Esophagus (tissue), 2 donors: ENCODE measurements around the gene ADAM23. TPM values are rescaled to one million over a fixed set of nuclear protein-coding genes. Genes with fewer than 3 reads are reported as not detected.

Experiments
- H3K27ac ChIP-seq, 2 donors: one replicate each; pipeline ENCODE4 v1.5.1; 2013; ENCODE audit warnings: low read depth in 2 of 2, mild to moderate bottlenecking in 2 of 2, inconsistent platforms in 1 of 2, low read length in 1 of 2, moderate library complexity in 1 of 2
- H3K27me3 ChIP-seq, 2 donors: one replicate each; pipeline ENCODE4 v1.6.1; 2013; ENCODE audit warnings: low read length in 2 of 2, control low read depth in 1 of 2, mild to moderate bottlenecking in 1 of 2; ENCODE audit not compliant: insufficient read depth in 2 of 2, control insufficient read depth in 1 of 2
- H3K36me3 ChIP-seq, 2 donors: one replicate each; pipeline ENCODE4 v1.6.1; 2013; ENCODE audit warnings: low read length in 1 of 2; ENCODE audit not compliant: control insufficient read depth in 2 of 2, insufficient read depth in 2 of 2
- H3K4me1 ChIP-seq, 2 donors: one replicate each; pipeline ENCODE4 v1.6.1; 2013; ENCODE audit warnings: low read length in 1 of 2; ENCODE audit not compliant: control insufficient read depth in 2 of 2, insufficient read depth in 2 of 2
- H3K4me3 ChIP-seq, 2 donors: one replicate each; pipeline ENCODE4 v1.5.1; 2013; ENCODE audit warnings: low read length in 2 of 2, mild to moderate bottlenecking in 2 of 2, low read depth in 1 of 2, moderate library complexity in 1 of 2
- H3K9me3 ChIP-seq, 2 donors: one replicate each; pipeline ENCODE4 v1.6.1; 2013; ENCODE audit warnings: mild to moderate bottlenecking in 2 of 2, low read depth in 1 of 2, low read length in 1 of 2, moderate library complexity in 1 of 2; ENCODE audit not compliant: control insufficient read depth in 2 of 2, insufficient read depth in 1 of 2
- WGBS, 2 donors: extraction: QIAGEN DNeasy Blood & Tissue Kit; methylation state at CpG; one replicate each; pipeline ENCODE4 v1.1.7; 2013; 5-methylcytosine and 5-hydroxymethylcytosine counted together
- polyA plus RNA-seq, 2 donors: library from polyadenylated mRNA; stranded (reverse); fragments of 200-250 nt; gene quantifications; one replicate each; pipeline ENCODE4 v1.2.3, GENCODE V29; 2013
- donor health status: healthy with polysubstance abuse.
- donor health status: Bipolar disorder and iron deficiency.

The ADAM23 gene
- polyA plus RNA-seq, 2 donors: 1.6 to 2.3 TPM

DNA sequence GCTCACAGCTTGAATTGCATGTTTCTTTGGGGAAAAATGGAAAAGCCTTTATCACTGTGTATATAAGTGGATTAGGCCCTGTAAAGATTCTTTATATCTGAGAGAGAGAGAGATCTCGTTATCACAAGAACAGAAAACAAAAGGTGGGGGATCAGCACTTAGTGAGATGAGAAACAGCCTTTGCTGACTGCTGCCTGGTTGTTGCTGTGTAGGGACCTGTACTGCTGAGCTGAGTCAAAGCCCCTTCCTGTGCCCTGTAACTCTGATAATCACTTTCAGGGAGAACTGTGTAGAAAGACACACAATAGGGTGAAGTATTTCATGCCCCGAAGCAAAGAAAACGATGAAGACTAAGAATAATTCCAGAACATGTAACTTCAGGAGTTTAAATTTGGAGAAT is 168.4 kb downstream of the ADAM23 start:
- 29 to 30% methylated on average over 3 of the region's 3 CpGs for WGBS, 2 donors

DNA sequence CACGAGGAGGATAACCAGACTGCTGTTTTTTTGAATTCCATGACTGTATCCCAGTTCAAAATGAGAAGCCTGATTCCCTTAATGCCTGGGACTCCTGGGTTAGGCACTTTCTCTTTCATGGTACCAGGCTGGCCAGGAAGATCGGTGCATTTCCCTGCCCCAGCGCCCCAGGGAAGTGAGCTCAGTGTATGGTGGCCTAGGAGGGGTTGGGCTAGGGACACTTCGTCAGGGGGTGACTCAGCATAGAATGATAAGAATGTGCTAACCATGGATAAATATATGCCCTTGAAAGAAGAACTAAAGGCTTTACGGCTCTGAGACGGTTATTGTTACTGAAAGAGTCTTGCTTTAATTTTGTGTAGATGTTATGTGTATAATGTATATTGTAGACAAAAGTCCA is 171.5 kb downstream of the ADAM23 start:
- Histone ChIP-seq H3K27me3 (no peaks in the 10 kb centered on the region), H3K9me3 (no peaks in the 10 kb centered on the region), H3K4me3 (no peak overlapping the region), H3K36me3 (no peaks in the 10 kb centered on the region), H3K4me1 (no peaks in the 10 kb centered on the region), H3K27ac (no peak overlapping the region)
- WGBS, 2 donors: 81 to 82% methylated on average over 6 of the region's 6 CpGs

More for the DNA sequence above, 168.4 kb downstream of the ADAM23 start:
- Histone ChIP-seq H3K27me3 (no peaks in the 10 kb centered on the region), H3K27ac (no peak overlapping the region), H3K9me3 (no peaks in the 10 kb centered on the region), H3K36me3 (no peaks in the 10 kb centered on the region), H3K4me3 (no peak overlapping the region), H3K4me1 (no peaks in the 10 kb centered on the region)

- H3K9me3 ChIP-seq: no peaks in the 10 kb centered on the region
- H3K4me1 ChIP-seq: no peaks in the 10 kb centered on the region
- no peaks in the 10 kb centered on the region for H3K36me3 ChIP-seq
- no peaks in the 10 kb centered on the region for H3K27me3 ChIP-seq
- no peak overlapping the region for H3K27ac ChIP-seq
- no peak overlapping the region for H3K4me3 ChIP-seq
- 80 to 88% methylated on average over 7 of the region's 7 CpGs for WGBS, 2 donors
These were observed 172.2 kb downstream of the ADAM23 start for GRCh38 chr2:206615417-206616089.

GRCh38 chr2:206616151-206616550 is 172.8 kb downstream of the ADAM23 start:
- no peaks in the 10 kb centered on the region for H3K27me3 ChIP-seq
- no peak overlapping the region for H3K27ac ChIP-seq
- WGBS, 2 donors: 47 to 55% methylated on average over 2 of the region's 2 CpGs
- H3K9me3 ChIP-seq: no peaks in the 10 kb centered on the region
- no peaks in the 10 kb centered on the region for H3K4me1 ChIP-seq
- H3K4me3 ChIP-seq: no peak overlapping the region
- no peaks in the 10 kb centered on the region for H3K36me3 ChIP-seq

GRCh38 chr2:206619011-206619410 is 175.7 kb downstream of the ADAM23 start:
- H3K4me3 ChIP-seq: no peak overlapping the region
- H3K4me1 ChIP-seq: no peaks in the 10 kb centered on the region
- H3K9me3 ChIP-seq: no peaks in the 10 kb centered on the region
- no peaks in the 10 kb centered on the region for H3K27me3 ChIP-seq
- 64 to 75% methylated on average over 3 of the region's 3 CpGs for WGBS, 2 donors
- H3K27ac ChIP-seq: no peak overlapping the region
- no peaks in the 10 kb centered on the region for H3K36me3 ChIP-seq

DNA sequence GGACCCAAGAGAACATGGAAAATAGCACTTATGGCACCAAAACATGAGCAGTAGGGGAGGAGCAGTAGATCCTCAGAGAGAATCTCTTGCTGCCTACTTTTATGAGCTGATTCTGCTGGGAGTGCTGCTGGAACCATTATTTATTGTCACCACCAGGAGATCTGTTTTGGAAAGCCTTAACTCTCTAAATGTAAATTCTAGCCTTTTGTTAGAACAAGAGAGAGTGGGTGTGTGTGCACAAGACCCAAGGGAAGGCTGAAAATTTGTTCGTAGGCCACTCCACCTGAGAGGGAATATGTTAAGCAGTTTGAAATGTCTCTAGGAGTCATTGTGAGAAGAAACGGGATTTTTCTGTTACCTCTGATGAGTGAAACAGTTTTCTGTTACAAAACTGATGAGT is 182.8 kb downstream of the ADAM23 start:
- H3K36me3 ChIP-seq: no peaks in the 10 kb centered on the region
- no peak overlapping the region for H3K27ac ChIP-seq
- WGBS, 2 donors: 65 to 68% methylated on average over 2 of the region's 2 CpGs
- no peaks in the 10 kb centered on the region for H3K4me1 ChIP-seq
- H3K27me3 ChIP-seq: no peaks in the 10 kb centered on the region
- H3K9me3 ChIP-seq: no peaks in the 10 kb centered on the region
- no peak overlapping the region for H3K4me3 ChIP-seq

GRCh38 chr2:206627632-206628031 is 184.3 kb downstream of the ADAM23 start:
- Histone ChIP-seq H3K9me3 (no peaks in the 10 kb centered on the region), H3K36me3 (no peaks in the 10 kb centered on the region), H3K4me1 (no peaks in the 10 kb centered on the region)

DNA sequence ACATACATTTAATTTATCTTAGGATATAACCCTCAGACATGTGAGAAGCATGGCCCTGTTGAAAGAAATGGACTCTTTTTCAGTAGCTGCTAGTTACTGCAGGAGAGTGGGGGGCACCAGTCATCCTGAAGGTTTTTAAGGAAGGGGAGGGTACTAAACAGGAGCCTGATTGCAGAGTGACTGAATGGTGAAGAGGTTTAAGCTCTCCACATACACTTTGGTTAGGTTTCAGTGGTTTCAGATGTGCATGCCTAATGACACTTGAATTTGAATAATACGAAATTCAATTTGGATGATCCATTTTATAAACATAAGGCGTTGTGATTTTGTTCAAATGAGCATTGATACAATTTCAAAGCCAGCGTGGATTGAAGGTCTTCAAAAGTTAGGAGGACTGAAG is 188.0 kb downstream of the ADAM23 start:
- WGBS, 2 donors: 53 to 54% methylated on average over 3 of the region's 3 CpGs
- no peaks in the 10 kb centered on the region for H3K27me3 ChIP-seq
- no peaks in the 10 kb centered on the region for H3K4me1 ChIP-seq
- no peak overlapping the region for H3K27ac ChIP-seq
- H3K36me3 ChIP-seq: no peaks in the 10 kb centered on the region
- no peak overlapping the region for H3K4me3 ChIP-seq
- H3K9me3 ChIP-seq: no peaks in the 10 kb centered on the region

More at GRCh38 chr2:206627632-206628031, 184.3 kb downstream of the ADAM23 start:
- Histone ChIP-seq H3K27ac (no peak overlapping the region), H3K27me3 (no peaks in the 10 kb centered on the region), H3K4me3 (no peak overlapping the region)

- no peaks in the 10 kb centered on the region for H3K4me1 ChIP-seq
- H3K9me3 ChIP-seq: no peaks in the 10 kb centered on the region
- H3K36me3 ChIP-seq: no peaks in the 10 kb centered on the region
- no peaks in the 10 kb centered on the region for H3K27me3 ChIP-seq
- no peak overlapping the region for H3K4me3 ChIP-seq
- no peak overlapping the region for H3K27ac ChIP-seq
- 82 to 85% methylated on average over 1 of the region's 1 CpG for WGBS, 2 donors
These were observed 191.7 kb downstream of the ADAM23 start for GRCh38 chr2:206635015-206635414.

DNA sequence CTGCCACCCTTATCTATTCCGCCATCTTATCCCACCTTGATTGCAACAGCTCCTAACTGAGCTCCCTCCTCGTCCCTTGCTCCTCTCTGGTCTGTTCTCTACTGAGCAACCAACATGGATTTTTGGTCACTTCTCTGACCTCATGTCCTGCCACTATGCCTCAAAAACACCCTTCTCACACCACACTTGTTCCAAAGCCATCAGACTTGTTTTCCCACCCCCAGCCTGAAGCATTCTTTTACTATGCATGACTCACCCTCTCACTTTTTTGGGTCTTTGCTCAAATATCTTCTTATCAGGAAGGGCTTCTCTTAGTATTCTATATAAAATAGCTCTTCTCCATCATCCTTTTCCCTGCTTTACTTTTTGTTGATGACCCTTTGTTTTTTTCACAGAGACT is 196.3 kb downstream of the ADAM23 start:
- WGBS, 2 donors: 39 to 41% methylated on average over 2 of the region's 2 CpGs
- no peaks in the 10 kb centered on the region for H3K36me3 ChIP-seq
- H3K27me3 ChIP-seq: peaks cover 3 to 12% of the 10 kb centered on the region in 2 donors
- no peak overlapping the region for H3K4me3 ChIP-seq
- peaks cover 5% of the 10 kb centered on the region in 2 donors for H3K4me1 ChIP-seq
- H3K27ac ChIP-seq: no peak overlapping the region
- H3K9me3 ChIP-seq: peaks cover 0 to 4% of the 10 kb centered on the region in 2 donors
